GM21723 (cell line): ENCODE measurements around the gene LRRC49.

Source experiments
- ATAC-seq: cut with Tn5 transposase; IDR thresholded peaks from one replicate; pipeline ENCODE4 v1.9.1; 2021; ENCODE audit warnings: mild to moderate bottlenecking, moderate library complexity; ENCODE audit not compliant: unreplicated experiment

Gene LRRC49

GRCh38 chr15:71049706-71050422 is 157.2 kb downstream of the LRRC49 start:
- ATAC-seq: no peak

GRCh38 chr15:71050461-71050860 is 157.8 kb downstream of the LRRC49 start:
- ATAC-seq: no peak

GRCh38 chr15:71051539-71051938 is 158.9 kb downstream of the LRRC49 start:
- ATAC-seq: no peak

GRCh38 chr15:71052356-71052755 is 159.7 kb downstream of the LRRC49 start:
- ATAC-seq: no peak

GRCh38 chr15:71054286-71054952 is 161.8 kb downstream of the LRRC49 start:
- ATAC-seq: no peak

- ATAC-seq: no peak
Observed at GRCh38 chr15:71055461-71055860, 162.8 kb downstream of the LRRC49 start.

GRCh38 chr15:71056111-71056510 is 163.5 kb downstream of the LRRC49 start:
- ATAC-seq: no peak

- ATAC-seq: no peak
Observed at GRCh38 chr15:71057143-71057542, 164.5 kb downstream of the LRRC49 start.

- ATAC-seq: no peak
Observed at GRCh38 chr15:71057581-71057980, 165.0 kb downstream of the LRRC49 start.

GRCh38 chr15:71060983-71061382 is 168.4 kb downstream of the LRRC49 start:
- no peak for ATAC-seq

- no peak for ATAC-seq
Observed at GRCh38 chr15:71066983-71067382, 174.4 kb downstream of the LRRC49 start.

- ATAC-seq: no peak
Observed at GRCh38 chr15:71069693-71070092, 177.1 kb downstream of the LRRC49 start.

GRCh38 chr15:71071529-71071928 is 178.9 kb downstream of the LRRC49 start:
- ATAC-seq: no peak

GRCh38 chr15:71072423-71072822 is 179.8 kb downstream of the LRRC49 start:
- ATAC-seq: no peak

GRCh38 chr15:71078506-71079207 is 186.0 kb downstream of the LRRC49 start:
- ATAC-seq: no peak

- no peak for ATAC-seq
Observed at GRCh38 chr15:71079208-71080044, 186.8 kb downstream of the LRRC49 start.

- ATAC-seq: no peak
Observed at GRCh38 chr15:71080166-71080565, 187.5 kb downstream of the LRRC49 start.

- ATAC-seq: no peak
Observed at GRCh38 chr15:71080705-71081104, 188.1 kb downstream of the LRRC49 start.

GRCh38 chr15:71082803-71083202 is 190.2 kb downstream of the LRRC49 start:
- ATAC-seq: no peak

- ATAC-seq: no peak
Observed at GRCh38 chr15:71083349-71083748, 190.7 kb downstream of the LRRC49 start.

- ATAC-seq: no peak
Observed at GRCh38 chr15:71084264-71084663, 191.6 kb downstream of the LRRC49 start.
